SU-DHL-6 (cell line): Measurements from ENCODE around the gene ACADL.

ENCODE experiments used
- CTCF ChIP-seq: fragments of 200-600 bp; sonication (generic); IDR thresholded peaks from one replicate; pipeline ENCODE4 v1.5.1; 2017; ENCODE audit warnings: antibody characterized with exemption, mild to moderate bottlenecking, low read length, moderate library complexity; ENCODE audit not compliant: insufficient read depth, poor library complexity, severe bottlenecking
- EZH2phosphoT487 ChIP-seq: fragments of 200-600 bp; sonication (generic), shearing (Covaris generic); conservative IDR thresholded peaks from 2 replicates; pipeline ENCODE4 v1.6.1; 2018; ENCODE audit warnings: mild to moderate bottlenecking, antibody characterized with exemption, low read length, moderate library complexity, mixed read lengths

GRCh38 chr2:210171309-210172218 is 53.7 kb downstream of the ACADL start, which contains the start of gene KANSL1L:
- TF ChIP-seq CTCF (no peak), EZH2phosphoT487 (no peak)
